Natural killer cell (primary cell): Measurements from ENCODE around the gene FLVCR1. TPM values are rescaled to one million over a fixed set of nuclear protein-coding genes. Genes with fewer than 3 reads are reported as not detected.

ENCODE experiments used
- ATAC-seq, 3 donors: fragments of 150-1000 bp in 2 of 3; fragments of 200-7000 bp in 1 of 3; cut with Tn5 transposase; 1 replicate in 1 of 3; 2 replicates in 2 of 3; pipeline ENCODE4 v1.10.0; 2021; ENCODE audit warnings: mild to moderate bottlenecking in 2 of 3, moderate library complexity in 2 of 3
- DNase-seq, 2 donors: peaks; one replicate each; pipeline versions ENCODE4 v3.0.0 to v3.0.0-alpha.2; 2013 to 2021; ENCODE audit warnings: mixed read lengths in 1 of 2
- H3K27ac ChIP-seq: one replicate; pipeline ENCODE4 v1.5.1; 2013; ENCODE audit warnings: mild to moderate bottlenecking, low read length
- H3K27me3 ChIP-seq: one replicate; pipeline ENCODE4 v1.6.1; 2013; ENCODE audit warnings: low read length; ENCODE audit not compliant: control insufficient read depth, insufficient read depth
- H3K36me3 ChIP-seq: one replicate; pipeline ENCODE4 v1.6.1; 2013; ENCODE audit warnings: low read length; ENCODE audit not compliant: control insufficient read depth, insufficient read depth
- H3K4me1 ChIP-seq: one replicate; pipeline ENCODE4 v1.6.1; 2013; ENCODE audit warnings: low read length; ENCODE audit not compliant: control insufficient read depth, insufficient read depth
- H3K4me3 ChIP-seq: one replicate; pipeline ENCODE4 v1.5.1; 2013; ENCODE audit warnings: low read length
- H3K9me3 ChIP-seq: one replicate; pipeline ENCODE4 v1.6.1; 2013; ENCODE audit warnings: low read length; ENCODE audit not compliant: control insufficient read depth, insufficient read depth
- H3K27ac Mint-ChIP-seq, 2 donors: one replicate each; pipeline ENCODE4 v1.8.0; 2022; ENCODE audit warnings: mild to moderate bottlenecking in 2 of 2, mixed read lengths in 2 of 2, moderate library complexity in 1 of 2
- H3K27me3 Mint-ChIP-seq, 2 donors: one replicate each; pipeline ENCODE4 v1.8.0; 2022; ENCODE audit warnings: low read depth in 2 of 2, mixed read lengths in 2 of 2
- H3K36me3 Mint-ChIP-seq: one replicate; pipeline ENCODE4 v1.8.0; 2022; ENCODE audit warnings: mixed read lengths
- H3K4me1 Mint-ChIP-seq, 2 donors: one replicate each; pipeline ENCODE4 v1.8.0; 2022; ENCODE audit warnings: mixed read lengths in 2 of 2
- H3K4me3 Mint-ChIP-seq: one replicate; pipeline ENCODE4 v1.8.0; 2022; ENCODE audit warnings: mild to moderate bottlenecking, moderate library complexity, mixed read lengths
- H3K9me3 Mint-ChIP-seq, 2 donors: one replicate each; pipeline ENCODE4 v1.8.0; 2022; ENCODE audit warnings: mixed read lengths in 2 of 2
- WGBS: methylation state at CpG from one replicate; pipeline ENCODE4 v1.1.7; 2013; ENCODE audit warnings: missing lambda C conversion rate; ENCODE audit not compliant: insufficient coverage; 5-methylcytosine and 5-hydroxymethylcytosine counted together
- intact Hi-C: fragments of 100-400 bp; cut with micrococcal nuclease; formaldehyde crosslinking; loops from one replicate; pipeline ENCODE4 v1.14.2; 2022
- total RNA-seq, 4 donors: library from RNA; stranded (reverse); fragments of 120-200 nt in 1 of 4; gene quantifications; one replicate each; pipeline versions ENCODE4 v1.2.3 to v1.2.4, GENCODE V29; 2013 to 2022
- TF ChIP-seq, protein P1 (sequence below): fragments of 200-600 bp; IDR thresholded peaks from one replicate; pipeline ENCODE4 v1.8.0; 2022; ENCODE audit warnings: antibody characterized with exemption

FLVCR1 gene
- total RNA-seq, 3 donors from 2014 or later (not counting 1 experiment from before 2014, with no cell fraction given): 8.1 to 15.0 (median 11.4) TPM

DNA sequence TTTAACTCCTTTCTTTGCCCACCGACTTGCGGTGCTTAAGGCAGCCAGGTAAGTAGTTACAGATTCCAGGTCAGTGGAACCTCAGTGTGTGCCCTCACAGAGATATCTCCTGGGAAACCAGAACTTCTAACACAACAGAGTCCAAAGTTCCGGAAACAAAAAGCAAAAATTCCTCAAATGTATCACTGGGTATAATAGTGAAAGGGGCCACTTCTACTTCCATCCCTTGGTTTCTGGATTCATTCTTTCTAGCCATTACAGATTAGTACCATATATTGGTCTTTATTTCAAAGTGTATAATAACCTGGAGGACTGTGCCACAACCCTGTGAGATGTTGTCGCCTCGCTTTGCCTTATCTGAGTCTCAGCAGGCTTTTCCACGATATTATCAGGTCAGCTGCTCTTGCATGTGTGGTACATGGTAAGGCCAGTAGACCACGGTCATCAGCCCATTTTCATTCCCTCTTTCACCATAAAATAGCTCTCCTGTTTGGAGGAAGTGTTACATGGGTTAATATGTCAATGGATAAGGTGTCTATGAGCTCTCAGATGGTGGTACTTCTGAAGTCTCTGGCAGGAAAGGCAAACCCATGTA, 77.4 kb downstream of the FLVCR1 start:
- Mint-ChIP-seq H3K27me3 (peaks cover 3 to 6% of the 10 kb centered on the region in 2 donors), H3K36me3 (no peaks in the 10 kb centered on the region), H3K4me3 (no peak overlapping the region), H3K4me1 (no peaks in the 10 kb centered on the region), H3K9me3 (no peaks in the 10 kb centered on the region), H3K27ac (no peak overlapping the region)
- Histone ChIP-seq H3K27ac (no peak overlapping the region), H3K36me3 (no peaks in the 10 kb centered on the region), H3K4me1 (no peaks in the 10 kb centered on the region), H3K27me3 (no peaks in the 10 kb centered on the region), H3K9me3 (no peaks in the 10 kb centered on the region), H3K4me3 (no peak overlapping the region)
- TF ChIP-seq, protein P1, sequence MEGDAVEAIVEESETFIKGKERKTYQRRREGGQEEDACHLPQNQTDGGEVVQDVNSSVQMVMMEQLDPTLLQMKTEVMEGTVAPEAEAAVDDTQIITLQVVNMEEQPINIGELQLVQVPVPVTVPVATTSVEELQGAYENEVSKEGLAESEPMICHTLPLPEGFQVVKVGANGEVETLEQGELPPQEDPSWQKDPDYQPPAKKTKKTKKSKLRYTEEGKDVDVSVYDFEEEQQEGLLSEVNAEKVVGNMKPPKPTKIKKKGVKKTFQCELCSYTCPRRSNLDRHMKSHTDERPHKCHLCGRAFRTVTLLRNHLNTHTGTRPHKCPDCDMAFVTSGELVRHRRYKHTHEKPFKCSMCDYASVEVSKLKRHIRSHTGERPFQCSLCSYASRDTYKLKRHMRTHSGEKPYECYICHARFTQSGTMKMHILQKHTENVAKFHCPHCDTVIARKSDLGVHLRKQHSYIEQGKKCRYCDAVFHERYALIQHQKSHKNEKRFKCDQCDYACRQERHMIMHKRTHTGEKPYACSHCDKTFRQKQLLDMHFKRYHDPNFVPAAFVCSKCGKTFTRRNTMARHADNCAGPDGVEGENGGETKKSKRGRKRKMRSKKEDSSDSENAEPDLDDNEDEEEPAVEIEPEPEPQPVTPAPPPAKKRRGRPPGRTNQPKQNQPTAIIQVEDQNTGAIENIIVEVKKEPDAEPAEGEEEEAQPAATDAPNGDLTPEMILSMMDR: no peak
- intact Hi-C loops: no loop called here
- WGBS: 91% methylated on average over 6 of the region's 7 CpGs
- no peak for DNase-seq
- ATAC-seq: no peak

DNA sequence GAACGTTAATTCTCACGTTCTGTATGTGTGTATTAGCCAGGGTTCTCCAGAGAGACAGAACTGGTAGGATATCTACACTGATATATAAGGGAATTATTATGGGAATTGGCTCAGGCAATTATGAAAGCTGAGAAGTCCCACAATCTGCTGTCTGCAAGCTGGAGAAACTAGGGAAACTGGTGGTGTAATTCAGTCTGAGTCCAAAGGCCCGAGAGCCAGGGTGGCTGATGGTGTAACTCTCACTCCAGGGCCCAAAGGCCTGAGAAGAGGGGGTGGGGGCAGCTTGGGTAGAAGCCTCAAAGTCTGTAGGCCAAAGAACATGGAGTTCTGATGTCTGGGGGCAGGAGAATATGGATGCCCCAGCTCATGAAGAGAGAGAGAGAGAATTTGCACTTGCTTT, 79.0 kb downstream of the FLVCR1 start:
- Mint-ChIP-seq H3K4me3 (no peak overlapping the region), H3K27ac (no peak overlapping the region), H3K4me1 (no peaks in the 10 kb centered on the region), H3K27me3 (peaks cover 5 to 17% of the 10 kb centered on the region in 2 donors), H3K9me3 (no peaks in the 10 kb centered on the region), H3K36me3 (no peaks in the 10 kb centered on the region)
- DNase-seq: no peak
- Histone ChIP-seq H3K27ac (no peak overlapping the region), H3K4me1 (no peaks in the 10 kb centered on the region), H3K9me3 (no peaks in the 10 kb centered on the region), H3K4me3 (no peak overlapping the region), H3K36me3 (no peaks in the 10 kb centered on the region), H3K27me3 (no peaks in the 10 kb centered on the region)
- 91% methylated on average over 3 of the region's 3 CpGs for WGBS
- intact Hi-C loops: no loop called here
- ATAC-seq: no peak
- TF ChIP-seq, protein P1: no peak

DNA sequence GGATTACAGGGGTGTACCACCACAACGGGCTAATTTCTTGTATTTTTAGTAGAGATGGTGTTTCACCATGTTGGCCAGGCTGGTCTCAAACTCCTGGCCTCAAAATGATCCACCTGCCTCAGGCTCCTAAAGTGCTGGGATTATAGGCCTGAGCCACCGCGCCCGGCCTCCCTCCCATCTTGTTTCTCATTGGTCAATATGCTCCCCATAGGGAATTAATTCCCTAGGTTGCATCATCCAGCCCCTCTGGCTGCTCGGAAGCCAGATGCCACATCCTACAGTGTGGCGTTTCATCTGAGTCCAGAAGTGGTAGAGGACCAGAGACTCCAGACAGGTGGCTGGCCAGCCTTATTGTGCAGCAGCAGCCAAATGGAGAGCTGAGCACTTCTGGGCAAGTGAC, 80.8 kb downstream of the FLVCR1 start:
- DNase-seq (no peak), ATAC-seq (no peak)
- no peaks in the 10 kb centered on the region for H3K9me3 ChIP-seq
- no peaks in the 10 kb centered on the region for H3K9me3 Mint-ChIP-seq
- no peaks in the 10 kb centered on the region for H3K27me3 ChIP-seq
- H3K27me3 Mint-ChIP-seq: peaks cover 2 to 19% of the 10 kb centered on the region in 2 donors
- no peaks in the 10 kb centered on the region for H3K4me1 Mint-ChIP-seq
- H3K27ac Mint-ChIP-seq: no peak overlapping the region
- H3K4me3 Mint-ChIP-seq: no peak overlapping the region
- no peak overlapping the region for H3K4me3 ChIP-seq
- H3K27ac ChIP-seq: no peak overlapping the region
- intact Hi-C loops: no loop called here
- H3K36me3 ChIP-seq: no peaks in the 10 kb centered on the region
- no peaks in the 10 kb centered on the region for H3K4me1 ChIP-seq
- H3K36me3 Mint-ChIP-seq: no peaks in the 10 kb centered on the region
- WGBS: 91% methylated on average over 6 of the region's 6 CpGs
- TF ChIP-seq, protein P1: no peak

DNA sequence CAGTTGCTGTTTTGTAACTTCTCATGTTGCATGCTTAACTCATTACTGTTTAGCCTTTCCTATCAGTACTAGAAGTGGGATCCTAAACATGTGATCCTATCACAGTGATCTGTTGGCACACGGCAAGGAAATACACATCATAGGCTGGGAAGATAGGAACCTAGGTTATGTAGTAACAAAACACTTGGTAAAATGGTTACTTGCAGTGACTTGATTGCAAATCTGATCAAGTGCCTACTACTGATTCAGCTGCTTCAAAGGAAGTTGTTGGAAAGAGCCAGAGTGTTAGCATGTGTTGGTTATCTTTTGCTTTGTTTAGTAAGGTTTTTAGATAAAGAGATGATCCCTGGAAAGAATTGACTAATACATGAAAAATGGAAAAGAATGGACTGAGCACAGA, 83.4 kb downstream of the FLVCR1 start:
- Mint-ChIP-seq H3K4me3 (no peak overlapping the region), H3K27ac (no peak overlapping the region), H3K27me3 (peaks cover 7 to 30% of the 10 kb centered on the region in 2 donors), H3K4me1 (no peaks in the 10 kb centered on the region), H3K9me3 (no peaks in the 10 kb centered on the region), H3K36me3 (no peaks in the 10 kb centered on the region)
- no peak overlapping the region for H3K4me3 ChIP-seq
- no peak for ATAC-seq
- no peak for DNase-seq
- no peaks in the 10 kb centered on the region for H3K4me1 ChIP-seq
- WGBS: 100% methylated on average over 1 of the region's 1 CpG
- no peaks in the 10 kb centered on the region for H3K9me3 ChIP-seq
- no peak overlapping the region for H3K27ac ChIP-seq
- no peaks in the 10 kb centered on the region for H3K36me3 ChIP-seq
- H3K27me3 ChIP-seq: no peaks in the 10 kb centered on the region
- TF ChIP-seq, protein P1: no peak
- intact Hi-C loops: no loop called here
